ENCODE measurements around the gene AKAP17A. TPM values are rescaled to one million over a fixed set of nuclear protein-coding genes. Genes with fewer than 3 reads are reported as not detected.

The AKAP17A gene
- total RNA-seq, 1 donor, result 22.0 TPM

DNA sequence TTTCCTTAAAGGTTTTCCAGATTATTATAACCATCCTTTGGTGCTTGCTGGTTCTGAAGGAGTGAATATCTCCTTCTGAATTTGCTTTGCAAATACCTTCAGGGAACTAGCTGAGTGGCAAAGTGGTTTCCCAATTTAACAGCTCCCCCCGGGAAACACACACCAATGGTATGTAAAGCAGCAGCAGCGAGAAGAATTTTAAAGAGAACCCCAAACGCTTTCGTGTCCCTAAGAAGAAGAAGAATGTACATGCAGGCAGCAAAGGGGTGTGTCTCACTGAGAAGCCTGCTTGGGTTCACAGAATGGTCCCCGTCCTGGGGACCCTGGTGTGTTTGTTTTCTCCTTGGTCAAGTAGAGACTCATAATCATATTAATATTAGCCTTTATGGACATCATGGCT is 4.2 kb upstream of the AKAP17A start:
- TF ChIP-seq, protein P1, sequence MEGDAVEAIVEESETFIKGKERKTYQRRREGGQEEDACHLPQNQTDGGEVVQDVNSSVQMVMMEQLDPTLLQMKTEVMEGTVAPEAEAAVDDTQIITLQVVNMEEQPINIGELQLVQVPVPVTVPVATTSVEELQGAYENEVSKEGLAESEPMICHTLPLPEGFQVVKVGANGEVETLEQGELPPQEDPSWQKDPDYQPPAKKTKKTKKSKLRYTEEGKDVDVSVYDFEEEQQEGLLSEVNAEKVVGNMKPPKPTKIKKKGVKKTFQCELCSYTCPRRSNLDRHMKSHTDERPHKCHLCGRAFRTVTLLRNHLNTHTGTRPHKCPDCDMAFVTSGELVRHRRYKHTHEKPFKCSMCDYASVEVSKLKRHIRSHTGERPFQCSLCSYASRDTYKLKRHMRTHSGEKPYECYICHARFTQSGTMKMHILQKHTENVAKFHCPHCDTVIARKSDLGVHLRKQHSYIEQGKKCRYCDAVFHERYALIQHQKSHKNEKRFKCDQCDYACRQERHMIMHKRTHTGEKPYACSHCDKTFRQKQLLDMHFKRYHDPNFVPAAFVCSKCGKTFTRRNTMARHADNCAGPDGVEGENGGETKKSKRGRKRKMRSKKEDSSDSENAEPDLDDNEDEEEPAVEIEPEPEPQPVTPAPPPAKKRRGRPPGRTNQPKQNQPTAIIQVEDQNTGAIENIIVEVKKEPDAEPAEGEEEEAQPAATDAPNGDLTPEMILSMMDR (IDR thresholded peaks at IDR 0.05; ENCODE audit: insufficient read depth, low read depth, low read length), result no peak
- no peak overlapping the region for H3K4me3 ChIP-seq (ENCODE audit: low read depth, low read length)
- DNase-seq (ENCODE audit: low read depth), result no peak

DNA sequence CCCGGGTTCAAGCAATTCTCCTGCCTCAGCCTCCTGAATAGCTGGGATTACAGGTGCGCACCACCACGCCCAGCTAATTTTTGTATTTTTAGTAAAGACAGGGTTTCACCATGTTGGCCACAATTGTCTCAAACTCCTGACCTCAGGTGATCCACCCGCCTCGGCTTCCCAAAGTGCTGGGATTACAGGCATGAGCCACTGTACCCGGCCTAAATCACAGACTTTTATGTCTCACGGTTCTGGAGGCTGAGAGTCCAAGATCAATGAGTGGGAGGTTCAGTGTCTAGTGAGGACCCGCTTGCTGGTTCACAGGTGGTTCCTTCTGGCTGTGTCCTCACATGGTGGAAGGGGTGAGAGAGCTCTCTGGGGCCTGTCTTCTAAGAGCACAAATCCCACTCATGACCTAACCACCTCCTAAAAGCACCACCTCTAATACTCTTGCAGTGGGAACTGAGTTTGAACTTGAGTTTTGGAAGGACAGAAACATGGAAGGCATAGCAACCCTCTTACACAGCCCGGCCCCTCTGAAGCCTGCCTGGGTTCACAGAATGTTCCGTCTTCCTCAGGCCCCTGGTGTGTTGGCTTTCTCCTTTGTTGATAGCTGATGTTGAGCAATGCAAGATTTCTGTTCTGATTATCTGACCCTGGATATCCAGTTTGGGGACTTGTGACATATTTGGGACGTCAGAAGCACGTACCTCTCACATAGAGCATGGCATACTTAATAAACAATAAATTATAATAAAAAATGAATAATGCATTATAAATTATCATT is 1.9 kb upstream of the AKAP17A start:
- TF ChIP-seq, protein P1 (IDR thresholded peaks at IDR 0.05; ENCODE audit: insufficient read depth, low read depth, low read length), result no peak
- H3K4me3 ChIP-seq (ENCODE audit: low read depth, low read length), result no peak overlapping the region
- DNase-seq (ENCODE audit: low read depth), result no peak

DNA sequence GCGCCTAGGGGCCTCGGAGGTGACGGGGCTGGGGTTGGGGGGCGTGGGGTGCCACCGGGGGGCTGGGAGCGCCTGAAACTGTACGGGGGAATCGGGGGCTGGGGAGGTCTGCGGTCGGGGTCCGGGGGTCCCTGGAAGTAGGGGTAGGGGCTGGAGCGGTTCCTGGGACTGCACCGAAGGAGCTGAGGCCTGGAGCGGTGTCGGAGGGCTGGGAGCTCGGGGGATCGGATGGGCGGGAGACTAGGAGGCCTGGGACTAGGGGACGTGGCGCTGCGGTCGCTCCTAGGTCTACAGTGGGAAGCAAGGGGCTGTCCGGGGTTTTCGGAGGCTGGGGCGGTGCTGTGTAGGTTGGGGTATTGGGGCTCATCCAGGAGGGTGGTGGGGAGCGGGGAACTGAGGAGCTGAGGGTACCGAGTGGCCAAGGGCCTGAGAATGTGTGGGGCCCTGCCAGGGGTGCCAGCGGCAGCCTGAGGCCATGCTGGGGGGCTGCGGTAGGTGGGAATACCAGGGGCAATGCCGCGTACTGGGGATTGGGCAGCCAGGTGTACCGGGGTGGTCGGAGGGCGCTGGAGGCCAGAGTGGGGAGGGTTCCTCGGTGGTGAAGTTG is 562 bp downstream of the AKAP17A start:
- peak; percentile 22 for DNase-seq (ENCODE audit: low read depth)

DNA sequence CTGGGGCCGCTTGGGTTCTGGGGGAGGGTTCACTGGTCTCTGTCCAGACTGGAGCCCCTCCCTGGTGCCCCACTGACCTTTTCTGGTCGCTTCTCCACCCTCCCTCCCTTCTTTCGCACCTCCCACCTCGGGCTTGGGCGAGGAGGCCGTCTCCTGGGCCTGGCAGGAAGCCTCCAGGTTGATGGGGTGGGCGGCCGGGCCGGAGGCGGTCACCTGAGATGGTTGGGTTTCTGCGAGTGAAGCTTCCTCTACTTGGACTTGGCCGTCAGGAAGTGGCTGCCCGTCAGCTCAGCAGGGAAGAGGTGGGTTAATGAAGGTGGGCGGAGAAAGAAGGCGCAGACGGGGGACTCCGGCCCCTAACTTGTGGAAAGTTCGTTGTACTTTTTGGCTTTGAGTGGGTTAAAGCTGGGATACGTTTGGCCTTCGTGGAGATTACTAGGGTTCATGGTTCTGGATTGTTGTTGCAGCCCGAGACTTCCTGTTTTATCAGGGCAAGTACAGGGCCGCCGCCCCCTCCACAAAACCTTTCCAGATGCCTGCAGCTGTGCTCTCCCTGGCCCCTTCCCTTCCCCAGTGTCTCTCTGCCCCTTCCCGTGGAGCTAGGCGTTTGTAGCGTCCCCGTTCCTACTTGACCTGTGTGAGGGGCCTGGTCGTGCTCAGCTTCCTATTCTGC is 1.2 kb downstream of the AKAP17A start:
- TF ChIP-seq, protein P1 (IDR thresholded peaks at IDR 0.05; ENCODE audit: insufficient read depth, low read depth, low read length), result no peak
- H3K4me3 ChIP-seq (ENCODE audit: low read depth, low read length), result peak overlapping the region; percentile 96
- peak; percentile 60 for DNase-seq (ENCODE audit: low read depth)

More for the DNA sequence above, 562 bp downstream of the AKAP17A start:
- TF ChIP-seq, protein P1 (IDR thresholded peaks at IDR 0.05; ENCODE audit: insufficient read depth, low read depth, low read length), result no peak
- peak overlapping the region; percentile 96 for H3K4me3 ChIP-seq (ENCODE audit: low read depth, low read length)

DNA sequence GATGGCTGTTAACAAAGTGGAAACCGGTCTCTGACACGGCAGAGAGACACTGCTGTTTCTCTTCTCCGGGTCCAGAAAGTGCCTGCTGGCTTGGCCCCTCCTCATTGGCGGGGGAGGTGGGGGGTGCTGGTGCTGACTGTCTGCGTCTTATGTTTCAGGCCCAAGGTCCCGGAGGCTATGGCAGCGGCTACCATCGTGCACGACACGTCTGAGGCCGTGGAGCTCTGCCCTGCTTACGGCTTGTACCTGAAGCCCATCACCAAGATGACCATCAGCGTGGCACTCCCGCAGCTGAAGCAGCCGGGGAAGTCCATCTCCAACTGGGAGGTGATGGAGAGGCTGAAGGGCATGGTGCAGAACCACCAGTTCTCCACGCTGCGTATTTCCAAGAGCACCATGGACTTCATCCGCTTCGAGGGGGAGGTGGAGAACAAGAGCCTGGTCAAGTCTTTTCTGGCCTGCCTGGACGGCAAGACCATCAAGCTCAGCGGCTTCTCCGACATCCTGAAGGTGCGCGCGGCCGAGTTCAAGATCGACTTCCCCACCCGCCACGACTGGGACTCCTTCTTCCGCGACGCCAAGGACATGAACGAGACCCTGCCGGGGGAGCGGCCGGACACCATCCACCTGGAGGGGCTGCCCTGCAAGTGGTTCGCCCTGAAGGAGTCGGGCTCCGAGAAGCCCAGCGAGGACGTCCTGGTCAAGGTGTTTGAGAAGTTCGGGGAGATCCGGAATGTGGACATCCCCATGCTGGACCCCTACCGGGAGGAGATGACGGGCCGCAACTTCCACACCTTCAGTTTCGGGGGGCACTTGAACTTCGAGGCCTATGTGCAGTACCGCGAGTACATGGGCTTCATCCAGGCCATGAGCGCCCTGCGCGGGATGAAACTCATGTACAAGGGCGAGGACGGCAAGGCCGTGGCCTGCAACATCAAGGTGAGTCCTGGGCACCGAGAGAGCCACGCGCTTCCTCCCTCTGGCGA is 2.2 kb downstream of the AKAP17A start:
- H3K4me3 ChIP-seq (ENCODE audit: low read depth, low read length), result peak overlapping the region; percentile 96
- TF ChIP-seq, protein P1 (IDR thresholded peaks at IDR 0.05; ENCODE audit: insufficient read depth, low read depth, low read length), result no peak
- no peak for DNase-seq (ENCODE audit: low read depth)

DNA sequence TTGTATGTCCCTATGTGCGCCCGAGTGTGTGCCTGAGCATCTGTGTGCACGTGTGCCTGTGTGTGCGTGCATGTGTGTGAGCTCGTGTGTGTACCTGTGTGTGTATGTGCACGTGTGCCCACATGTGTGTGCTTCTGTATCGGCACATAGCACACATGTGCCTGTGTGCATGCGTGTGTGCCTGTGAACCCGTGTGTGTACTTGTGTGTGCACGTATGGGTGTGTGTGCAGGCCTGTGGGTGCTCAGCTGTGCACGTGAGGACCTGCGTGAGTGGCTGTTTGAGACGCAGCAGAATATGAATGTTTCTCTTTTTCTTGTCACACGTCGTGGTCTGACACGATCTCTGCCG is 4.3 kb downstream of the AKAP17A start:
- DNase-seq (ENCODE audit: low read depth), result no peak
- no peak overlapping the region for H3K4me3 ChIP-seq (ENCODE audit: low read depth, low read length)
- TF ChIP-seq, protein P1 (IDR thresholded peaks at IDR 0.05; ENCODE audit: insufficient read depth, low read depth, low read length), result no peak

Measured in fibroblast of villous mesenchyme (primary cell).